NCI-H2107 treated with DMSO at 0.1 percent for 48 hours (cell line): ENCODE measurements around the gene ARID3A.
A peak's percentile ranks its signal among the peaks of the same experiment; 100 is the strongest.
"Not testable (repeated sequence)": the region's sequence is repeated elsewhere in the genome, so short reads cannot be mapped to it uniquely, and the experiment has no call there.

Experiments used
- DNase-seq: peaks from one replicate; lab custom pipeline; 2025; ENCODE audit not compliant: unreplicated experiment; lab: John Stamatoyannopoulos, UW

The ARID3A gene

GRCh38 chr19:890831-891230 lies 35.0 kb upstream of the ARID3A start:
- DNase-seq = no peak

GRCh38 chr19:891421-892200 lies 34.2 kb upstream of the ARID3A start:
- DNase-seq = not testable (repeated sequence)

GRCh38 chr19:892243-892893 lies 33.5 kb upstream of the ARID3A start:
- no peak for DNase-seq

- DNase-seq = peak; percentile 89
Measured at GRCh38 chr19:892894-893689, 32.7 kb upstream of the ARID3A start, which contains the start of the genes MED16 and RNU6-9. Gene MED16 (minus strand): TSS chr19:893187. CDS start chr19:891131, 2,056 bp downstream. Gene RNU6-9 (plus strand): TSS chr19:893484.

GRCh38 chr19:896434-896833 lies 29.4 kb upstream of the ARID3A start:
- DNase-seq = no peak

DNA sequence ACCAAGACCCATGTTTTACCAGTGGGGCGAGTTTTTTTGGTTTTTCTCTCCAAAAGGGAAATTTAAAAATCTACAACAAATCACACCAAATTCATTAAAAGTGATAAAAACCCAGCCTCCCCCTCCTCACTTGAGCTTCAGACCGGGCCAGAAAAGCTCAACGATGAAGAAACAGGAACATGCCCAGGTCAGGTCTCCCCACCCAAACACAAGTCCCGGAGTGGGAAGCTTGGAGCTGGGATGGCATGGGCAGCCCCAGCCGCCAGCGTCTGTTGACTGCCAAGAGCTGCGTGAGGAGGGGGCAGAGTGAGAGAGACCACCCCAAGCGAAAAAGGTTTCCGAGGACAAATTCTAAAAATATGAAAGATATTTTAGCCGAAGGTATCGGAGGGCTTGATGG lies 28.8 kb upstream of the ARID3A start:
- no peak for DNase-seq

- no peak for DNase-seq
Measured at GRCh38 chr19:897442-898039, 28.3 kb upstream of the ARID3A start.

DNA sequence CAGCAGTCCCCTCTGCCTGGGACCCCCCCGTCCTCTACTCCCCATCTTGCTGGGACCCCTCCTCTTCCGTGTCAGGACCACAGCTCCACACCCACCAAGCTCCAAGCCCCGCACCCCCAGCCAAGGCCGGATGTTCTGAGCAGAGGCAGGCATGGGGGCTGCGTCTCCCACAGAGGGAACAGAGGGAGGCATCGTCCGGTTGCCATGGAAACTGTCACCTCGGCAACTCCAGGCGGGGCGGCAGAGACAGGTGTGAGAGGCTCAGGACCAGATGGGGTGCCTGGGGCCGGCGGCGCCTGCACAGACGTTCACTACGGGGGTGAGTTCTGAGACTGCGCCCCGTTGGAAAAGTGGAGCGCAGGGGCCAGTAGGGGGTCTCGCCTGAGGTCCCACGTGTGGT lies 27.2 kb upstream of the ARID3A start:
- DNase-seq = no peak

DNA sequence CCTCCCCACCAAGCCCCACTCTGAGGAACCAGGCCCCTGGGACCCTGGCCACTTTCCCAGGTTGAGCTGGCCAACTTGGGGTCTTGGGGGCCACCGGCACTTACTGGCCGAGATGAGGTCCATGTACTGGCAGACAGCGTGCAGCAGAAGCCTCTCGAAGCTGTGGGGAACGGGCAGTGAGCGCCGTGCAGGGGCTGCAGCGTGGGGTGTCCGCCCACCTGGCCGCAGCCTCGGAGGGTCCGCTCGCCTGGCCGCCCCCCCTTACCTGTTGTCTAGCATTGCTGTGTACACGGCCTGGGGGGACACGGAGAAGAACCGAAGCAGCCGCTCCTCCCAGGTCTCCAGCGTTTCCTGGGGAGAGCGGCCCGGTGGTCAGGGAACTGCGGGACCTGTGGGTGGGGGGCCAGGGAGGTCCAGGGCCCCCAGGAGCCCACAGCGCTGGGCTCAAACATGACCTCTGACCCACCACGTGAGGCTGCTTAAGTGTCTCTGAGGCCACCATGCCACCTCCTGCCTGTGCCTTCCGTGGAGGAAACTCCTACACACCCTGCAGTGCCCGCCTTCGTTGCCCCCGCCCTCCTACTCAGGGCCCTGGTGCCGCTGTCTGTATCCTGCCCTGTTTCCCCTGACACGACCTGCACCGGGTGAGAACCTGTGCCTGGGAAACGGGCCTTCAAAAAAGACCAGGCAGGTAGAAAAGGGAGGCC lies 26.3 kb upstream of the ARID3A start:
- DNase-seq = no peak

- no peak for DNase-seq
Measured at GRCh38 chr19:900043-900301, 25.9 kb upstream of the ARID3A start.

DNA sequence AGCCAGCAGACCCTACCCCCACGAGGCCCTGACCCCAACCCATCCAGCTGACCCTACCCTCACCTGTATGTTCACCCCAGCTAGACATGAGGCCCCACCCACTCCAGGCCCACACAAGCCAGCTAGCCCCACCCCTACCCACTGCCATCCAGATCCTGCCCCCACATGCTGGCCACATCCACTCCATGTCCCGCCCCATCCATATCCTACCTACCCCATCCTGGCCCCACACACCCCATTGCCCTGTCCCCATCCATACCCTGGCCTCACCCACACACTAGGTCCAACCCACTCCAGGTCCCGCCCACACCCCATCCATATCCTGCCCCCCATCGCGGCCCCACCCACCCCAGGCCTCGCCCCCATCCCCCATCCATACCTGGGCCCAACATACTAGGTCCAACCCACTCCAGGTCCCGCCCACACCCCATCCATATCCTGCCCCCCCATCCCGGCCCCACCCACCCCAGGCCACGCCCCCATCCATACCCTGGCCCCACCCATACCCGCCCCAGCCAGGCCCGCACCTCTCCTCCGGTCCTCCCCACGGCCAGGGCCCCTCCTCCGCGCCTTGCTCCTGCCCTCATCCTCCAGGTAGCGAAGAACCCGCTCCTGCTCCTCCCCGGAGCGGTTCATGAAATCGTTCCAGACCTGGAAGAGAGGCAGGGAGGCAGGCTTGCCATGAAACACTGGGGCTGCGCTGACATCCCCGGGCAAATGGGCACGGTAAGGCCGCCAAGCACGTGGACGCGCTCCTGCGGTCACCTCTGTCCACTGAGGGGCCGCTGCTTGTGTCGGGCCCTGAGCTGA lies 25.3 kb upstream of the ARID3A start:
- no peak for DNase-seq

DNA sequence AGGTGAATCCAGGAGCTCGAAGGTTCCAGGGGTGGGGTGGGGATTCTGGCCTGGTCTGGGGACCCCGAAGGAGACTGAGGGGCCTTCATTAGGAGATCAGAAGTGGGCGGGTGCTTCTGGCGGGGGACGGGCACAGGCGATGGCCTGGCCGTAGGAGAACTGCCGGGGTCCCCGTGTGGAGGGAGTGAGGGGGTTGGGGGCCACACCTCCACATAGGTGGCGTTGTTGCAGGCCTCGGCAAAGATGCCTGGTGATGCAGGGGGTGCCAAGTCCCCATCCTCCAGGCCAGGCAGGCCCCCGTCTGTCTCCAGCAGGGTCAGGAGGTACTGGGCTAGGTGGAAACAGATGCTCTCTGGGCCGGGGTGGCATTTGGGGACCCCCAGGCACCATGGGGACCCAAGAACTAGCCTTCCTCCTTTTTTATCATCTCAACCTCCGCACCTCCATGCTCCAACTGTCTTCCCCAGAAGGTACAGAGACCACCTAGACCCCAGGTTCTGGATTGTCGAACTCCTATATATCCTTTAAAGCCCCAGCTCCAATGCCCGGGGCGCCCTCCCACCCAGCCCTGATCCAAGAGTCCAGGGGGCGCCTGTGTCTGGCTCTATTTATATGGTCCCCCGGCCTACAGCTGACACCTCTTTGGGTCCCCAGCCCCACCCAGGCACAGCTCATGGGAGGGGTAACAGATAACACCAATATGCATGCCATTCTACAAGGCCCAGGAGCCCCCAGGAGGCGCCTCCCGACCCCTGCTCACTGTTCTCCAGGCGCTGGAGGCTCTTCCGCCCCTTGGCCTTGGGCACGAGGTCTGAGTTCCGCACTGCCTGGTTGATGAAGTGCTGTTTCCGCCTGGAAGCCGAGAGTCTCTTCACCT lies 24.4 kb upstream of the ARID3A start:
- DNase-seq = no peak

- DNase-seq = no peak
Measured at GRCh38 chr19:902093-902370, 23.8 kb upstream of the ARID3A start.

- no peak for DNase-seq
Measured at GRCh38 chr19:902446-903226, 23.2 kb upstream of the ARID3A start.

DNA sequence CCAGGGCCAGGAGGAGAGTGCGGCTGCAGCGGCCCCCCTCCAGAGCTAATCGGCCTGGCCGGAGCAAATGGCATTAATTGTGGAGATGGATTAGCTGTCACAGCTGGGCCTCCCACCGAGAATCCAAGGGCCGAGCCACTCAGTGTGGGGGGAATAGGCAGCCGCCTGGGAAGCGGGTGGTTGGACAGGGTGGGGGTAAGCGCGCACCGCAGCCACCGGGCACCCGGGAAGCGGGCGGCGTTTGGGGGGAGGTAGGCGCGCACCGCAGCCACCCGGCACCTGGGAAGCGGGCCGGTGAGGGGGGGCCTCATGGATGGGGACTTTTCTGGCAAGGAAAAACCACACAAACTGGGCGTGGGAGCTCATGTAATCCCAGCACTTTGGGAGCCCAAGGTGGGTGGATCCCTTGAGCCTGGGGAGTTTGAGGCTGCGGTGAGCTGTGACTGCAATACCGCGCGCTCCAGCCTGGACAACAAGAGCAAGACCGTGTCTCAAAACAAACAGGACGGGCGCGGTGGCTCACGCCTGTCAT lies 22.5 kb upstream of the ARID3A start:
- DNase-seq = no peak

- DNase-seq = no peak
Measured at GRCh38 chr19:904545-904944, 21.3 kb upstream of the ARID3A start.

- DNase-seq = no peak
Measured at GRCh38 chr19:906480-906879, 19.4 kb upstream of the ARID3A start.

DNA sequence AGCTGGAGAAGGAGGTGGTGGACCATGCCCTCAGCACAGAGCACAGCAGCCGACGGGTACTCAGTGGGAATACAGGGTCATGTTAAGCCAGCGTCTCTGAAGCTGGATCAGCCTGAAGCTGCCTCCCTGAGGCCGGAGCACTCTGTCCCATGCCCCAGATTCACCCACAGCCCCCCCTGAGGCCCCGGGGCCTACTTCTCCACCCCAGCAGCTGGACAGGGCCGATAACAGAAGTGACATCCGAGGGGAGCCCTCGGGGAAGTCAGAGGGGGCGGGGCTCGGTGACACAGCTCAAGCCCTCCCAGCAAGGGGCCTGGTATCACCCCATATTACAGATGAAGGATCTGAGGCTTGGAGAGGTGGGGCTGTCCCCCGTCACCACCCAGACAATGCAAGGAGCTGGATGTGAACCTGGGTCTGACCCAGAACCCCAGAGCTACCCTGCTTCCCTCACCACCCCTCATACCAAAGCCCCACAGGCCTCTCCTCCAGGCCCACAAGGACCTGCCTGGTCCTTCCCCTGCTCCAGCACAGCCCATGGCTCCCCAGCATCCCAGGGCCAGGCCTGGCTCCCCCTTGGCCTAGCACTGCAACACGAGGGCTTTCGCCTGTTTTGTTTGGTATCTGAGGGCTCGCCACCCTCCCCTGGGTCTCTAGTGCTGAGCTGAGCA lies 18.5 kb upstream of the ARID3A start:
- no peak for DNase-seq
